Fibroblast of lung (primary cell): Measurements from ENCODE around the gene NOS1AP. TPM values are rescaled to one million over a fixed set of nuclear protein-coding genes. Genes with fewer than 3 reads are reported as not detected.

ENCODE experiments used
- DNase-seq, 2 donors: peaks; one replicate each; pipeline versions ENCODE4 v3.0.0 to v3.0.0-alpha.2; 2010; ENCODE audit warnings: low read depth in 2 of 2
- H2AFZ ChIP-seq: 2 replicates; pipeline ENCODE4 v1.5.1; 2012; ENCODE audit warnings: low read length, control low read depth, inconsistent platforms
- H3K27ac ChIP-seq: 2 replicates; pipeline ENCODE4 v1.5.1; 2011; ENCODE audit warnings: low read length, control low read depth; ENCODE audit not compliant: insufficient read depth
- H3K27me3 ChIP-seq: 2 replicates; pipeline ENCODE4 v1.5.1; 2011; ENCODE audit warnings: mild to moderate bottlenecking, low read length; ENCODE audit not compliant: control insufficient read depth, insufficient read depth
- H3K36me3 ChIP-seq: 2 replicates; pipeline ENCODE4 v1.5.1; 2011; ENCODE audit warnings: low read length; ENCODE audit not compliant: control insufficient read depth, insufficient read depth
- H3K4me1 ChIP-seq: 2 replicates; pipeline ENCODE4 v1.5.1; 2011; ENCODE audit warnings: low read length; ENCODE audit not compliant: control insufficient read depth, insufficient read depth; ENCODE audit errors: extremely low read depth
- H3K4me2 ChIP-seq: 2 replicates; pipeline ENCODE4 v1.5.1; 2011; ENCODE audit warnings: low read length, control low read depth; ENCODE audit not compliant: insufficient read depth; ENCODE audit errors: extremely low read depth
- H3K4me3 ChIP-seq, 4 experiments: fragments of 200-600 bp in 1 of 4; sonication (generic) in 1 of 4; replicated peaks in 1 of 4; 2 replicates each; pipeline ENCODE4 v1.5.1; 2011 to 2016; ENCODE audit warnings: low read length in 4 of 4, low read depth in 3 of 4, mild to moderate bottlenecking in 3 of 4, control low read depth in 2 of 4, inconsistent platforms in 1 of 4, mixed read lengths in 1 of 4; ENCODE audit not compliant: insufficient read depth in 1 of 4; ENCODE audit errors: control extremely low read depth in 1 of 4
- H3K79me2 ChIP-seq: 2 replicates; pipeline ENCODE4 v1.5.1; 2012; ENCODE audit warnings: mild to moderate bottlenecking, low read length, inconsistent platforms; ENCODE audit not compliant: control insufficient read depth, insufficient read depth
- H3K9ac ChIP-seq: 2 replicates; pipeline ENCODE4 v1.5.1; 2011; ENCODE audit warnings: mild to moderate bottlenecking, low read length, control low read depth; ENCODE audit not compliant: insufficient read depth
- H3K9me3 ChIP-seq: 2 replicates; pipeline ENCODE4 v1.5.1; 2012; ENCODE audit warnings: low read depth, low read length; ENCODE audit not compliant: control insufficient read depth, insufficient read depth
- H4K20me1 ChIP-seq: 2 replicates; pipeline ENCODE4 v1.5.1; 2011; ENCODE audit warnings: low read length; ENCODE audit not compliant: control insufficient read depth, insufficient read depth; ENCODE audit errors: extremely low read depth
- EZH2 ChIP-seq: IDR thresholded peaks from 2 replicates; pipeline ENCODE4 v1.5.1; 2012; ENCODE audit warnings: low read length, control low read depth, mild to moderate bottlenecking; ENCODE audit errors: missing control alignments
- polyA plus RNA-seq, 2 donors: library from polyadenylated mRNA; depleted of rRNA in 1 of 2; stranded (reverse) in 1 of 2; unstranded in 1 of 2; fragments of >200 nt; gene quantifications; 2 replicates each; pipeline ENCODE4 v1.2.1, GENCODE V29; 2011 to 2012; ENCODE audit warnings: missing spikeins in 1 of 2
- total RNA-seq: library from RNA; depleted of rRNA; stranded (reverse); fragments of >200 nt; gene quantifications from 2 replicates; pipeline ENCODE4 v1.2.1, GENCODE V29; 2014
- TF ChIP-seq, protein P1 (sequence below), 2 donors: IDR thresholded peaks in 1 of 2; conservative IDR thresholded peaks in 1 of 2; 1 replicate in 1 of 2; 2 replicates in 1 of 2; pipeline ENCODE4 v1.5.1; 2011 to 2012; ENCODE audit warnings: low read length in 2 of 2, control low read depth in 1 of 2, inconsistent platforms in 1 of 2, low read depth in 1 of 2, mild to moderate bottlenecking in 1 of 2

Gene NOS1AP
- total and polyA plus RNA-seq, 2 donors (not counting 1 experiment from before 2014, with no cell fraction given) = 0.14 to 0.17 TPM

DNA sequence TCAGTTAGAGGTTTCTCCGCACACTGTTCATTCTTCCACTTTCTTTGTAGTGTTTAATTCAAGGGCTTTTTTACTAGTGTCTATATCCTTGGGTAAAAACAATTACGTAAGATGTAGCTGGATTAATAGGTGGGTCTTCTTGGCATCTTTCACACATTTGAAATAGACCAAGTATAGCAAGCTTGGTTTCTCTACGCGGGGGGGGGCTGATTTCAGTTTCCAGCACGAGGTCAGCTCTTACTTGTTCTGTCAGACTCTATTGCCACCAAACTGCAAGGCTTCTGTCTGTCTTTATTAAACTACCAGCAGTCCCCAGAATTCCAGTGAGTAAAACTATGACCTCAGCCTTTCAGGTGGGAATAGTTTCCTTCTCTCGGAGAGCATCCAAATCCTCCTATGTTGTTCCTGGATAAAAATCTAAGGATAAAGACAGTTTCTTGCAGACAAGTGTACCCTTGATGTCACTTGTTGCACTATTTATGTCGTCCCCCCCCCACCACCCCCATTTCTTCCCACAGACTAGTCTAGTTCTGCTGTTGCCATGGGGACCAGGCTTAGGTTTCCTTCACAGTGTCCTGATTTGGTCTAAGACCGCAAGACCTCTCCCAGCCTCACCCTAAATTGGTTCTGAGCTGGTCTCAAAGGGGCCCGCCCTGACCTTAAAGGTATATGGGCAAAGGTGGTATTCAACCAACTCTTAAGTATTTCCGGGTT is 290.2 kb downstream of the NOS1AP start:
- Histone ChIP-seq H3K36me3 (no peaks in the 10 kb centered on the region), H3K9ac (no peak overlapping the region)
- no peak for DNase-seq

DNA sequence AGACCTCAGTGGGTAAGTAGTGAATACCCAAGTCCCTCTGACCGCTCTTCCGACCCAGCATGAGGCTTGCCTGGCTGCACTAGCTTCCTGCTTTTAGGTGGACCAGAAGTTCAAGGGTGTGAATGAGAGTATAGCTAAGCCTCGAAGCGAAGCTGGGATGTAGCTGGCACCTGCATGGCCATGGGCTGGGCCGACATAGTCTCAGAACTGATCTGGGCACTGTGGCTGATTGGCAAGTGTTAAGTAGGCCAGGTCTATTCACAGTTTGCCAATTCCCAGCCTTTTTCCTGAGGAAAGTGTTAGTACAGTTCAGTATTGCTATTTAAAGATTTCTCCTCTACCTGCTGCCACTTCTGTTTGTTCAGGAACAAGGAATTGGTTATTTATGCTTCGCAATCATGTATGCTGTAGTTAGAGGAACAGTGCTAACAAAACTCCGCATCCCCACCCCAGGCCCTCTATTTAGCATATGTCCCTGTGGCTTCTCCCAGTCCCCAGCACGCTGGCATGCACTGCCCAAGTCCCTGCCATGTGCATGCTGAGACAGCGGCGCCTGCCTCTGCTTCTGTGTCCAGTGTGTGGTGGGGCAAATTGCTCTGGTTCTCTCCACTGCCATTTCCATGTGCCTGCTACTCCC is 290.9 kb downstream of the NOS1AP start:
- H3K36me3 ChIP-seq = no peaks in the 10 kb centered on the region
- no peaks in the 10 kb centered on the region for H3K4me1 ChIP-seq
- no peak overlapping the region for H3K9ac ChIP-seq
- no peaks in the 10 kb centered on the region for H3K79me2 ChIP-seq
- DNase-seq = no peak
- H4K20me1 ChIP-seq = no peaks in the 10 kb centered on the region
- TF ChIP-seq EZH2 = no peak
- TF ChIP-seq, protein P1, sequence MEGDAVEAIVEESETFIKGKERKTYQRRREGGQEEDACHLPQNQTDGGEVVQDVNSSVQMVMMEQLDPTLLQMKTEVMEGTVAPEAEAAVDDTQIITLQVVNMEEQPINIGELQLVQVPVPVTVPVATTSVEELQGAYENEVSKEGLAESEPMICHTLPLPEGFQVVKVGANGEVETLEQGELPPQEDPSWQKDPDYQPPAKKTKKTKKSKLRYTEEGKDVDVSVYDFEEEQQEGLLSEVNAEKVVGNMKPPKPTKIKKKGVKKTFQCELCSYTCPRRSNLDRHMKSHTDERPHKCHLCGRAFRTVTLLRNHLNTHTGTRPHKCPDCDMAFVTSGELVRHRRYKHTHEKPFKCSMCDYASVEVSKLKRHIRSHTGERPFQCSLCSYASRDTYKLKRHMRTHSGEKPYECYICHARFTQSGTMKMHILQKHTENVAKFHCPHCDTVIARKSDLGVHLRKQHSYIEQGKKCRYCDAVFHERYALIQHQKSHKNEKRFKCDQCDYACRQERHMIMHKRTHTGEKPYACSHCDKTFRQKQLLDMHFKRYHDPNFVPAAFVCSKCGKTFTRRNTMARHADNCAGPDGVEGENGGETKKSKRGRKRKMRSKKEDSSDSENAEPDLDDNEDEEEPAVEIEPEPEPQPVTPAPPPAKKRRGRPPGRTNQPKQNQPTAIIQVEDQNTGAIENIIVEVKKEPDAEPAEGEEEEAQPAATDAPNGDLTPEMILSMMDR (conservative IDR thresholded peaks at IDR 0.05 in 1 of 2, IDR thresholded peaks at IDR 0.05 in 1 of 2; ENCODE audit: low read depth in 1 of 2, low read length in 2 of 2) = no peak
- H3K27me3 ChIP-seq = no peaks in the 10 kb centered on the region
- no peaks in the 10 kb centered on the region for H3K9me3 ChIP-seq
- no peak overlapping the region for H2AFZ ChIP-seq
- no peak overlapping the region for H3K4me3 ChIP-seq
- H3K27ac ChIP-seq = no peak overlapping the region
- no peak overlapping the region for H3K4me2 ChIP-seq

More for the DNA sequence above, 290.2 kb downstream of the NOS1AP start:
- H3K4me3 ChIP-seq = no peak overlapping the region
- no peaks in the 10 kb centered on the region for H3K27me3 ChIP-seq
- no peak overlapping the region for H3K27ac ChIP-seq
- TF ChIP-seq, protein P1 (conservative IDR thresholded peaks at IDR 0.05 in 1 of 2, IDR thresholded peaks at IDR 0.05 in 1 of 2; ENCODE audit: low read depth in 1 of 2, low read length in 2 of 2) = no peak
- TF ChIP-seq EZH2 = no peak
- H3K79me2 ChIP-seq = no peaks in the 10 kb centered on the region
- H3K4me2 ChIP-seq = no peak overlapping the region
- H3K4me1 ChIP-seq = no peaks in the 10 kb centered on the region
- no peaks in the 10 kb centered on the region for H4K20me1 ChIP-seq
- H2AFZ ChIP-seq = no peak overlapping the region
- no peaks in the 10 kb centered on the region for H3K9me3 ChIP-seq

DNA sequence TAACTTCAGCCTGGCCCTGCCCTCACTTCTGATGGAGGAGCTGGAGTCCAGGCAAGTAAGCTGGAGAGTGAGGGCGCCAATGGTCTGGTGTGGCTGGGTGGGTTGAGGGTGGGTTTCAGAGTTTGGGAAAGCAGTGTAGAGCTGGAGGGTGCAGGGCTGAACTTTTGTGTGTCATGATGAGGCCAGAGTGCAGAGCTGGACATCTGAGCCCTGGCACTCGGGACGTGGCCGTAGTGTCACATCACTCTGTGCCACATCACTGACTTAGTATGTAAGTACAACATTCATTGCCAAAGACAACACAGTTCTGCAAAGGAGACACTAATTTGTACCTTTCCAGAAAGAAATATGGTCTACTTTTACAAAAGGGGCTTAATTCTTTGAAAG is 291.4 kb downstream of the NOS1AP start:
- TF ChIP-seq EZH2 = no peak
- TF ChIP-seq, protein P1 (conservative IDR thresholded peaks at IDR 0.05 in 1 of 2, IDR thresholded peaks at IDR 0.05 in 1 of 2; ENCODE audit: low read depth in 1 of 2, low read length in 2 of 2) = no peak
- DNase-seq = no peak
- no peaks in the 10 kb centered on the region for H3K36me3 ChIP-seq
- no peaks in the 10 kb centered on the region for H3K79me2 ChIP-seq
- no peak overlapping the region for H3K4me2 ChIP-seq
- H3K4me1 ChIP-seq = no peaks in the 10 kb centered on the region
- H3K27ac ChIP-seq = no peak overlapping the region
- no peaks in the 10 kb centered on the region for H4K20me1 ChIP-seq
- H3K9me3 ChIP-seq = no peaks in the 10 kb centered on the region
- no peak overlapping the region for H3K9ac ChIP-seq
- no peak overlapping the region for H2AFZ ChIP-seq
- no peaks in the 10 kb centered on the region for H3K27me3 ChIP-seq
- no peak overlapping the region for H3K4me3 ChIP-seq
